Stomach (tissue), 9 donors: Measurements from ENCODE around the gene ELAVL1. TPM values are rescaled to one million over a fixed set of nuclear protein-coding genes. Genes with fewer than 3 reads are reported as not detected.
A peak's percentile ranks its signal among the peaks of the same experiment; 100 is the strongest.

Source experiments
- DNase-seq, 2 donors: peaks; one replicate each; pipeline versions ENCODE4 v3.0.0 to v3.0.0-alpha.2; 2013 to 2019
- H3K27ac ChIP-seq, 5 donors: fragments of 200-600 bp in 4 of 5; sonication (generic) in 4 of 5; one replicate each; pipeline ENCODE4 v1.5.1; 2013 to 2019; ENCODE audit warnings: mild to moderate bottlenecking in 1 of 5, moderate library complexity in 1 of 5
- H3K27me3 ChIP-seq, 3 donors: fragments of 200-600 bp; sonication (generic); one replicate each; pipeline ENCODE4 v1.5.1; 2017 to 2019; ENCODE audit warnings: mixed run types in 1 of 3
- H3K36me3 ChIP-seq, 4 donors: fragments of 200-600 bp; sonication (generic); 1 replicate in 3 of 4; 2 replicates in 1 of 4; pipeline ENCODE4 v1.5.1; 2016 to 2019
- H3K4me1 ChIP-seq, 4 donors: fragments of 200-600 bp; sonication (generic); one replicate each; pipeline ENCODE4 v1.5.1; 2016 to 2019
- H3K4me3 ChIP-seq, 4 donors: fragments of 200-600 bp; sonication (generic) in 3 of 4; one replicate each; pipeline ENCODE4 v1.5.1; 2016 to 2019; ENCODE audit warnings: mild to moderate bottlenecking in 1 of 4
- H3K9me3 ChIP-seq, 4 donors: fragments of 200-600 bp; sonication (generic); one replicate each; pipeline ENCODE4 v1.5.1; 2016 to 2019
- EP300 ChIP-seq: sonication (generic); formaldehyde crosslinking; IDR thresholded peaks from one replicate; pipeline ENCODE4 v1.6.1; 2017; ENCODE audit warnings: antibody characterized with exemption
- POLR2A ChIP-seq, 4 donors: fragments of 450-650 bp; IDR thresholded peaks; one replicate each; pipeline ENCODE4 v1.6.1; 2016; ENCODE audit warnings: antibody characterized with exemption in 4 of 4, control low read depth in 2 of 4, mild to moderate bottlenecking in 1 of 4, moderate library complexity in 1 of 4
- POLR2AphosphoS5 ChIP-seq, 3 donors: sonication (generic); formaldehyde crosslinking; IDR thresholded peaks; one replicate each; pipeline ENCODE4 v1.6.1; 2016; ENCODE audit warnings: antibody characterized with exemption in 3 of 3
- WGBS, 5 donors: extraction: QIAGEN DNeasy Blood & Tissue Kit in 3 of 5; methylation state at CpG; one replicate each; pipeline versions ENCODE4 v1.1.5 to v1.1.7; 2013 to 2018; 5-methylcytosine and 5-hydroxymethylcytosine counted together
- intact Hi-C: fragments of 100-400 bp; cut with DNase I; formaldehyde crosslinking; loops from one replicate; pipeline ENCODE4 v1.15.1; 2023; ENCODE audit warnings: low total_unique reads
- polyA plus RNA-seq, 3 donors: library from polyadenylated mRNA; stranded (reverse); fragments of 200-250 nt; gene quantifications; one replicate each; pipeline ENCODE4 v1.2.3, GENCODE V29; 2013
- total RNA-seq, 5 donors: library from RNA; depleted of rRNA; stranded (reverse); fragments of >200 nt; gene quantifications; one replicate each; pipeline versions ENCODE4 v1.1.0 to v1.2.3, GENCODE V29; 2014 to 2016
- TF ChIP-seq, protein P1 (sequence below), 7 experiments: fragments of 450-650 bp in 4 of 7; fragments of 200-600 bp in 3 of 7; sonication (generic) in 3 of 7; IDR thresholded peaks; one replicate each; pipeline ENCODE4 v1.5.1; 2016 to 2019; ENCODE audit warnings: antibody characterized with exemption in 7 of 7, control low read depth in 2 of 7, mild to moderate bottlenecking in 1 of 7
- donor health status: healthy with polysubstance abuse.
- donor health status: Bipolar disorder and iron deficiency.
- donor health status: healthy.

The ELAVL1 gene
- total and polyA plus RNA-seq, 8 donors = 11.2 to 50.2 (median 19.3) TPM

GRCh38 chr19:7976461-7976860 is 29.0 kb downstream of the ELAVL1 start:
- DNase-seq = no peak
- no peaks in the 10 kb centered on the region for H3K4me1 ChIP-seq
- no peak overlapping the region for H3K4me3 ChIP-seq
- 86 to 93% (median 90%) methylated on average over 4 of the region's 4 CpGs for WGBS, 5 donors
- peaks cover 61 to 97% (median 94%) of the 10 kb centered on the region in 4 donors for H3K36me3 ChIP-seq
- H3K9me3 ChIP-seq = no peaks in the 10 kb centered on the region
- H3K27ac ChIP-seq = no peak overlapping the region
- H3K27me3 ChIP-seq = no peaks in the 10 kb centered on the region
- intact Hi-C loops = no loop called here
- no peak for TF ChIP-seq POLR2AphosphoS5 (IDR thresholded peaks at IDR 0.05)
- TF ChIP-seq EP300 = no peak
- no peak for TF ChIP-seq POLR2A (IDR thresholded peaks at IDR 0.05)
- TF ChIP-seq, protein P1, sequence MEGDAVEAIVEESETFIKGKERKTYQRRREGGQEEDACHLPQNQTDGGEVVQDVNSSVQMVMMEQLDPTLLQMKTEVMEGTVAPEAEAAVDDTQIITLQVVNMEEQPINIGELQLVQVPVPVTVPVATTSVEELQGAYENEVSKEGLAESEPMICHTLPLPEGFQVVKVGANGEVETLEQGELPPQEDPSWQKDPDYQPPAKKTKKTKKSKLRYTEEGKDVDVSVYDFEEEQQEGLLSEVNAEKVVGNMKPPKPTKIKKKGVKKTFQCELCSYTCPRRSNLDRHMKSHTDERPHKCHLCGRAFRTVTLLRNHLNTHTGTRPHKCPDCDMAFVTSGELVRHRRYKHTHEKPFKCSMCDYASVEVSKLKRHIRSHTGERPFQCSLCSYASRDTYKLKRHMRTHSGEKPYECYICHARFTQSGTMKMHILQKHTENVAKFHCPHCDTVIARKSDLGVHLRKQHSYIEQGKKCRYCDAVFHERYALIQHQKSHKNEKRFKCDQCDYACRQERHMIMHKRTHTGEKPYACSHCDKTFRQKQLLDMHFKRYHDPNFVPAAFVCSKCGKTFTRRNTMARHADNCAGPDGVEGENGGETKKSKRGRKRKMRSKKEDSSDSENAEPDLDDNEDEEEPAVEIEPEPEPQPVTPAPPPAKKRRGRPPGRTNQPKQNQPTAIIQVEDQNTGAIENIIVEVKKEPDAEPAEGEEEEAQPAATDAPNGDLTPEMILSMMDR (IDR thresholded peaks at IDR 0.05) = no peak

DNA sequence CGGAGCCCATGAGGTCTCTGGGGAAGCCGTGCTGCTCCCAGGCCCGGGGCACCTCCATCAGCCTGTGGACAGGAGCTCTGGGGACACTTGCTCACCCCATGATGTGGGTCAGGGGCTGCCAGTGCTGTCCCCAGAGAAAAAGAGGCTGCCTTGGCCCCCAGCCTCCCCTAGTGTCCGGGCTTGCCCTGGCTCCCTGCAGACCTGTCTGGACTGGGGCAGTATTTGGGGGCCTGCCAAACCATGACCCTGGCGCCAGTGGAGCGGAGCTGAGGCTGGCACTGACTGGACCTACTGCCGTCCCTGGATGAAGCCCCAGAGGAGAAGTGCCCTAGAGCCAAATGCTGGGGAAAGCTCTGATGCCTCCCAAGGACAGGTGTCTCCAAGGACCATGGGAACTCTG is 30.4 kb downstream of the ELAVL1 start:
- Histone ChIP-seq H3K4me1 (no peaks in the 10 kb centered on the region), H3K9me3 (no peaks in the 10 kb centered on the region)
- intact Hi-C loops = no loop called here

GRCh38 chr19:7973883-7974282 is 31.6 kb downstream of the ELAVL1 start:
- no peaks in the 10 kb centered on the region for H3K9me3 ChIP-seq
- no peaks in the 10 kb centered on the region for H3K4me1 ChIP-seq
- no peaks in the 10 kb centered on the region for H3K27me3 ChIP-seq
- H3K4me3 ChIP-seq = no peak overlapping the region
- intact Hi-C loops = no loop called here
- no peak for DNase-seq
- WGBS, 5 donors = 84 to 93% (median 90%) methylated on average over 10 to 12 of the region's 12 CpGs
- no peak overlapping the region for H3K27ac ChIP-seq
- peaks cover 45 to 97% (median 90%) of the 10 kb centered on the region in 4 donors for H3K36me3 ChIP-seq
- TF ChIP-seq POLR2A (IDR thresholded peaks at IDR 0.05) = no peak
- no peak for TF ChIP-seq EP300
- TF ChIP-seq POLR2AphosphoS5 (IDR thresholded peaks at IDR 0.05) = no peak
- TF ChIP-seq, protein P1 (IDR thresholded peaks at IDR 0.05) = no peak

More for the DNA sequence above, 30.4 kb downstream of the ELAVL1 start:
- TF ChIP-seq EP300 = no peak
- no peak for TF ChIP-seq POLR2AphosphoS5 (IDR thresholded peaks at IDR 0.05)
- no peak for TF ChIP-seq POLR2A (IDR thresholded peaks at IDR 0.05)
- TF ChIP-seq, protein P1 (IDR thresholded peaks at IDR 0.05) = no peak
- WGBS, 5 donors = 73 to 100% (median 82%) methylated on average over 3 to 7 of the region's 7 CpGs
- peaks cover 51 to 97% (median 92%) of the 10 kb centered on the region in 4 donors for H3K36me3 ChIP-seq
- no peak overlapping the region for H3K4me3 ChIP-seq
- no peak for DNase-seq
- H3K27me3 ChIP-seq = no peaks in the 10 kb centered on the region
- H3K27ac ChIP-seq = no peak overlapping the region

- DNase-seq = peak in 1 of 2 donors; percentile 24
- Histone ChIP-seq H3K27me3 (no peaks in the 10 kb centered on the region), H3K36me3 (peaks cover 42 to 97% (median 90%) of the 10 kb centered on the region in 4 donors), H3K4me3 (no peak overlapping the region), H3K4me1 (no peaks in the 10 kb centered on the region), H3K9me3 (no peaks in the 10 kb centered on the region), H3K27ac (no peak overlapping the region)
- intact Hi-C loops = no loop called here
- 75 to 88% (median 80%) methylated on average over 31 to 35 of the region's 35 CpGs for WGBS, 5 donors
- no peak for TF ChIP-seq EP300
- TF ChIP-seq, protein P1 (IDR thresholded peaks at IDR 0.05) = no peak
- no peak for TF ChIP-seq POLR2AphosphoS5 (IDR thresholded peaks at IDR 0.05)
- no peak for TF ChIP-seq POLR2A (IDR thresholded peaks at IDR 0.05)
Observed at GRCh38 chr19:7971553-7972520, 33.6 kb downstream of the ELAVL1 start.
